Astrocyte (in vitro differentiated cells and primary cell): ENCODE measurements around the gene GBE1. TPM values are rescaled to one million over a fixed set of nuclear protein-coding genes. Genes with fewer than 3 reads are reported as not detected.
A peak's percentile ranks its signal among the peaks of the same experiment; 100 is the strongest.

Experiments used
- DNase-seq: peaks from one replicate; pipeline ENCODE4 v3.0.0-alpha.2; 2010; ENCODE audit warnings: low read depth
- FAIRE-seq: peaks from 2 replicates; lab custom pipeline; 2011; peaks lifted over from hg19 to GRCh38; lab: Jason Lieb, UNC
- H2AFZ ChIP-seq: 2 replicates; pipeline ENCODE4 v1.6.0; 2012; ENCODE audit warnings: low read depth, low read length, inconsistent platforms
- H3K27ac ChIP-seq: 2 replicates; pipeline ENCODE4 v1.5.1; 2011; ENCODE audit warnings: low read depth, low read length, inconsistent platforms
- H3K27me3 ChIP-seq: 2 replicates; pipeline ENCODE4 v1.6.0; 2011; ENCODE audit warnings: low read length, inconsistent platforms; ENCODE audit not compliant: insufficient read depth
- H3K36me3 ChIP-seq: 2 replicates; pipeline ENCODE4 v1.5.1; 2011; ENCODE audit warnings: low read length, inconsistent platforms; ENCODE audit not compliant: insufficient read depth
- H3K4me1 ChIP-seq: 2 replicates; pipeline ENCODE4 v1.5.1; 2011; ENCODE audit warnings: low read length, inconsistent platforms; ENCODE audit not compliant: insufficient read depth
- H3K4me2 ChIP-seq: 2 replicates; pipeline ENCODE4 v1.6.0; 2012; ENCODE audit warnings: low read length, inconsistent platforms
- H3K4me3 ChIP-seq: 2 replicates; pipeline ENCODE4 v1.5.1; 2011; ENCODE audit warnings: low read depth, mild to moderate bottlenecking, low read length, inconsistent platforms; ENCODE audit not compliant: insufficient read depth
- H3K79me2 ChIP-seq: 2 replicates; pipeline ENCODE4 v1.6.0; 2012; ENCODE audit warnings: mild to moderate bottlenecking, low read length, inconsistent platforms; ENCODE audit not compliant: insufficient read depth
- H3K9ac ChIP-seq: 2 replicates; pipeline ENCODE4 v1.6.0; 2012; ENCODE audit warnings: mild to moderate bottlenecking, low read length, inconsistent platforms
- H3K9me3 ChIP-seq: 2 replicates; pipeline ENCODE4 v1.5.1; 2012; ENCODE audit warnings: low read depth, mild to moderate bottlenecking, low read length, inconsistent platforms; ENCODE audit not compliant: insufficient read depth
- H4K20me1 ChIP-seq: 2 replicates; pipeline ENCODE4 v1.6.0; 2012; ENCODE audit warnings: low read length, inconsistent platforms; ENCODE audit not compliant: insufficient read depth
- H3K27ac Mint-ChIP-seq: one replicate; pipeline ENCODE4 v1.8.0; 2021; ENCODE audit warnings: mild to moderate bottlenecking, mixed read lengths; ENCODE audit not compliant: unreplicated experiment
- H3K27me3 Mint-ChIP-seq: one replicate; pipeline ENCODE4 v1.8.0; 2021; ENCODE audit warnings: low read depth, mixed read lengths; ENCODE audit not compliant: unreplicated experiment
- H3K36me3 Mint-ChIP-seq: one replicate; pipeline ENCODE4 v1.8.0; 2021; ENCODE audit warnings: low read depth, mixed read lengths; ENCODE audit not compliant: unreplicated experiment
- H3K4me1 Mint-ChIP-seq: one replicate; pipeline ENCODE4 v1.8.0; 2021; ENCODE audit warnings: low read depth, mixed read lengths; ENCODE audit not compliant: unreplicated experiment
- H3K4me3 Mint-ChIP-seq: one replicate; pipeline ENCODE4 v1.8.0; 2021; ENCODE audit warnings: mild to moderate bottlenecking, moderate library complexity, mixed read lengths; ENCODE audit not compliant: unreplicated experiment
- H3K9me3 Mint-ChIP-seq: one replicate; pipeline ENCODE4 v1.8.0; 2021; ENCODE audit warnings: mild to moderate bottlenecking, mixed read lengths; ENCODE audit not compliant: unreplicated experiment
- CTCF ChIP-seq: IDR thresholded peaks from 2 replicates; pipeline ENCODE4 v1.5.1; 2011; ENCODE audit warnings: low read depth, mild to moderate bottlenecking, inconsistent platforms, low read length, moderate library complexity; ENCODE audit not compliant: insufficient read depth
- EZH2 ChIP-seq: IDR thresholded peaks from 2 replicates; pipeline ENCODE4 v1.6.1; 2012; ENCODE audit warnings: mild to moderate bottlenecking, low read length, inconsistent platforms; ENCODE audit not compliant: insufficient read depth
- total RNA-seq: library from RNA; stranded (reverse); gene quantifications from 2 replicates; pipeline ENCODE4 v1.2.1, GENCODE V29; 2021

Gene GBE1
- total RNA-seq, 1 donor from 2014 or later: 58.6 TPM

GRCh38 chr3:81592101-81592500 lies 169.3 kb downstream of the GBE1 start:
- no peak overlapping the region for H3K4me3 ChIP-seq
- no peaks in the 10 kb centered on the region for H3K36me3 ChIP-seq
- H3K79me2 ChIP-seq: no peaks in the 10 kb centered on the region
- no peak overlapping the region for H2AFZ ChIP-seq
- no peaks in the 10 kb centered on the region for H3K9me3 Mint-ChIP-seq
- peaks cover 8% of the 10 kb centered on the region for H3K4me1 Mint-ChIP-seq
- no peaks in the 10 kb centered on the region for H3K36me3 Mint-ChIP-seq
- no peak overlapping the region for H3K27ac Mint-ChIP-seq
- FAIRE-seq: no peak
- TF ChIP-seq EZH2 (no peak), CTCF (no peak)
- H3K27ac ChIP-seq: no peak overlapping the region
- H3K27me3 Mint-ChIP-seq: no peaks in the 10 kb centered on the region
- H3K27me3 ChIP-seq: no peaks in the 10 kb centered on the region
- H3K9ac ChIP-seq: no peak overlapping the region
- no peak overlapping the region for H3K4me2 ChIP-seq
- H4K20me1 ChIP-seq: no peaks in the 10 kb centered on the region
- no peaks in the 10 kb centered on the region for H3K9me3 ChIP-seq
- peak; percentile 49 for DNase-seq
- peaks cover 8% of the 10 kb centered on the region for H3K4me1 ChIP-seq
- H3K4me3 Mint-ChIP-seq: no peak overlapping the region

- no peak overlapping the region for H3K4me3 ChIP-seq
- Mint-ChIP-seq H3K9me3 (no peaks in the 10 kb centered on the region), H3K4me3 (no peak overlapping the region)
Measured at GRCh38 chr3:81585937-81586336, 175.5 kb downstream of the GBE1 start.

More at GRCh38 chr3:81585937-81586336, 175.5 kb downstream of the GBE1 start:
- Histone ChIP-seq H2AFZ (no peak overlapping the region), H3K36me3 (no peaks in the 10 kb centered on the region), H3K9me3 (no peaks in the 10 kb centered on the region), H4K20me1 (no peaks in the 10 kb centered on the region), H3K79me2 (no peaks in the 10 kb centered on the region), H3K9ac (no peak overlapping the region), H3K27ac (no peak overlapping the region), H3K4me2 (no peak overlapping the region), H3K27me3 (no peaks in the 10 kb centered on the region), H3K4me1 (no peaks in the 10 kb centered on the region)
- H3K27ac Mint-ChIP-seq: no peak overlapping the region
- DNase-seq (no peak), FAIRE-seq (no peak)
- H3K36me3 Mint-ChIP-seq: peaks cover 3% of the 10 kb centered on the region
- TF ChIP-seq CTCF (no peak), EZH2 (no peak)
- no peaks in the 10 kb centered on the region for H3K4me1 Mint-ChIP-seq
- no peaks in the 10 kb centered on the region for H3K27me3 Mint-ChIP-seq
